GM19023 (cell line): ENCODE data around the gene BZW2.

Experiments used
- ATAC-seq: cut with Tn5 transposase; IDR thresholded peaks from one replicate; pipeline ENCODE4 v1.9.1; 2021; ENCODE audit warnings: mild to moderate bottlenecking, moderate library complexity; ENCODE audit not compliant: unreplicated experiment

The BZW2 gene

GRCh38 chr7:16645593-16646471 is at the start of gene BZW2, which contains the start of gene ANKMY2:
Gene BZW2, plus strand, starts transcription at chr7:16646181. Its CDS starts 19,263 bp downstream, at chr7:16665444.
Gene ANKMY2, minus strand, starts transcription at chr7:16645754. Its CDS starts 181 bp downstream, at chr7:16645573.
- ATAC-seq = peak; percentile 97

DNA sequence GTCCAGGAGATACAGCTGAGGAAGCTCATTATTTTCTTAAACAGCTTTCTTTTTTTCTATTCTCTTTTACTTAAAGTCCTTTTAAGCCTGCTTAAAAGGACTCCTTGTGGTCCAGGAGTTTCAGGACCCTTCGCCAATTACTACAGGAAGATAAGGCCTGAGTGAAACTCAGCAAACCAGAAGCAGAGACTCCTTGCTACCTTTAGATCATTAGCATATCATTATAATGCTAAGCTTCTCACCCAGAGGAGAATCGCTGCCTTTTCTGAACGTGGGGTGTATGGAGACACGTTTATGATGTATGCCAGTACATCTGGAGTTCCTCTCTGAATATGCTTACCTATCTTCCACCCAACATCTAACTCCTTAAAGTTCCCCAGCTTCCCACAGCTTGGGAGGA is 48.0 kb upstream of the BZW2 start:
- no peak for ATAC-seq

GRCh38 chr7:16599860-16600259 is 46.1 kb upstream of the BZW2 start:
- ATAC-seq = no peak

- ATAC-seq = no peak
These were observed 42.3 kb upstream of the BZW2 start for GRCh38 chr7:16603633-16604032.

- ATAC-seq = no peak
These were observed 41.9 kb upstream of the BZW2 start for GRCh38 chr7:16604054-16604453.

GRCh38 chr7:16606704-16607103 is 39.3 kb upstream of the BZW2 start:
- ATAC-seq = no peak

- peak; percentile 68 for ATAC-seq
These were observed 36.0 kb upstream of the BZW2 start for GRCh38 chr7:16609842-16610450.

DNA sequence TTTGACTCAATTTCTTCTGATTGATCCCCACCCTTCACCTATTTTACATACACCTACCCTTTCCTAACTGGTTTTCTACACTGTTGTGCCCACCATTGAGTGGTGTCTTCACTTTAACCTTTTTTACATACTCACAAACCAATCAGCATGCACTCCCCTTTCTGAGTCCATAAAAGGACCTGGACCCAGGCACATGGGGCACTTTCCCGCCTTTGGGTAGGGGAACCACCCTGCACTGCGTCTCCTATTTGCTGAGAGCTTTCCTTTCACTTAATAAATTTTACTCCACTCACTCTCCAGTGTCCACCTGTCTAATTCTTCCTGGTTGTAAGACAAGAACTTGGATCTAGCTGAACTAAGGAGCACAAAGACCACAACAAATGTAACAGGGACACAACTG is 34.3 kb upstream of the BZW2 start:
- ATAC-seq = no peak

DNA sequence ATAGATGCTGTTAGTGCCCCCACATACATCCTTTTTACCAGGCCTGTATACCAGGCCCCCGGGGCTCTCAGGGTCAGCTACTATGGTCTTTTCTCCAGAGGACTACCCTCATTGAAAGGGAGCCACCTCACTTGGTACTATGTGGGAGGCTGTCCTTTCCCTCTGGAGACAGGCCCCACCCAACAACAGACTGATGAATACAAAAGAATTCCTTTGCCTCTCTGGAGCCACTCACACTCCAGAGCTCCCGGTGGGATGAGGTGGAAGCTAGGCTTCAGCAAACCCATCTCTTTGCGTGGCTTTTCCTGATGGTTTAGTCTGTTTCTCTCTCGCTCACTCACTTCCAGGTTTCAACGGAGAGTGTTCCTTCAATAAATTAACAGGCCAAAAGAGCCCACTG is 30.8 kb upstream of the BZW2 start:
- ATAC-seq = no peak

GRCh38 chr7:16616122-16616521 is 29.9 kb upstream of the BZW2 start:
- no peak for ATAC-seq

DNA sequence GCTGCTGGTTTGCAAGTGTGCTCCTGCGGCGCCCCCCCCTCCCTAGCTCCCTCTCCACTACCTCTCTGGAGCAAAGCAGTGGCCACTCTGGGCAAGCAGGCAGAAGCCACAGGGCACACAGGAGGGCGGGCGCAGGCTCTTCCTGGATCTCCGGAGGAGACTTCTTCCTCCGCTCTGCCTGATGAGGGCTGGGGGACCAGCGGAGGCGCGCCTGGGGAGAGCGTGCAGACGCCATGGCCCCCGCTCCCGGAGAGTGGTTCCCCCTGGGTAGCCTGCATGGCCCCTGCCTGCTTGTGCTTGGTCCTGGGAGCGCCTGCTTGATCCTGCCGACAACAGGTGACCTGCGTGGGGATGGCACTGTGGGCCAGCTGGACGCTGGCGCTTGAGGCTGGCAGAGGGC is 29.4 kb upstream of the BZW2 start:
- ATAC-seq = no peak

DNA sequence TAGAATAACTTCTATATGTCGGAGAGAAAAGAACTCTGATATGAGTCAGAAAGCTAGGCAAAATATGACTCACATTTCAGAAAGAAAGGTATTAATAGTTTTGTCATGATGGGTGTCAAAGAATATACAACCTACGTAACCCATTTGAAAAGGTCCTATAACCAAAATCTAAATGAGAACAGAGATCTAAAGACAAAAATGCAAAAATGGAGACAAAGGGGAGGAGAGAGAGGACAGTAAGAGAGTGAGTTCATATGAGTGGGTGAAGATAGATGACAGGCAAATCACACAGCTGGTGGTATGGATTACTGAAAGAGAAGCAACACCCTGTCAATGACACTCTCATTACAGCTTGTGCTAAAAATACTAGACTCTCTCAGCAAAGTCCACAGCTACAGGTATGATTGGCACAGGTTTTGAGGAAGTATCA is 26.0 kb upstream of the BZW2 start:
- ATAC-seq = peak; percentile 84

DNA sequence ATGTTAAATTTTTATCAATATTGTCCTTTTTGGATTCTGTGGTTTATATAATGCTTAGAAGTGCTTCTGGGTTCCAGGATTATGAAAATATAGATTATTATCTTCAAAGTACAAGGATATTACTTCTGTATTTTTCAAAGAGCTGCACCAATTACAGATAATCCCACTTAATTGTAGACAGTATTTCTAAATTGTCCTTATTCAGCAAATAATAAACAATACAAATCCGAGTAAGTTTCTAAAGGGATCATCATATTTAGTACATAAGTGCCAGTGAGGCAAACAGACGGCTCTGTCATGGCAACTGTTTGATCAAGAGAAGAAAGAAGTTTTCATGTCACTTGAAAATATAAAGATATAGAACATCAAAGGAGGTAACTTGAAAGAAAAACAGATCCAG is 19.6 kb upstream of the BZW2 start:
- ATAC-seq = no peak

GRCh38 chr7:16627236-16627635 is 18.7 kb upstream of the BZW2 start:
- ATAC-seq = no peak

DNA sequence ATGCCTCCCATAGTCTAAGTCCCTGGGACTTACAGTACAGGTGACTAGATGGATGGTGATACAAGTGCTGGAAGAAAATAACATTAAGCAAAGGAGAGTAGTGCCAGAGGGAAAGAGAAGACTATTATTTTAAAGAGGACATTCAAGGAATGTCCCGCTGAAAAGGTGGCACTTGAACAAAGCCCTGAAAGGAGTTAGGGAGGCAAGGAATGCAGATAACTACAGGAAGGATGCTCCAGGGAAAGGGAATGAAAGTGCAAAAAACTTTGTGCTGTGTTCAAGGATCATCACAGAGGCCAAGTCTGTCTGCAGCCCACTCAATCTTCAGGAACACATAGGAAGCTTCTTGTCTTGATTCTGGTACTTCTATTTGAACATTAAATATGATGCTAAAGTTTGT is 15.3 kb upstream of the BZW2 start:
- ATAC-seq = no peak

GRCh38 chr7:16634271-16634738 is 11.7 kb upstream of the BZW2 start:
- no peak for ATAC-seq

DNA sequence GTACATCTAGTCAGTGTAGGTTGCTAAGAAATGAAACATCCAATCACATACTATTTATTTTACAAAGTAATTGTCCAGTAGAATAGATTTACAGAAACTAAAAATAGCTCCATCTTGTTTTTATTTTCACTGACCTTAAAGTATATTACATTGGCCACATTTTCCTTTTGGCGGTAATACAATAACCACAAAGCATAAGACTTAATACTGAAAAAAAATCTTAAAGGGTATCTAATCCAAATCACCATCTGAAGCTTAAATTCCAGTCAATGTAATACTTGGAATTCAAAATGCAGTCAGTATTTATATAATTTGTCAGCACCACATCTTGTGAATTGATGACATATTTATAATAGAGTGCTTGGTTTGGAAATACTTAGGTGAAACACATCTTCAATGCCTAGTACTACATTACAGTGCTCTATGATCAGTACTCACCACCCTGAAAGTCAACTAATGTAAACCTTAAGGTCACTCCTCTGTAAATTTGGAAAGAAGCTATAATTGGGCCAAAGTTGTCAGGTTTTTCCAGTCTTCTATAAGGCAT is 9.4 kb upstream of the BZW2 start:
- ATAC-seq = no peak

GRCh38 chr7:16637379-16637778 is 8.6 kb upstream of the BZW2 start:
- ATAC-seq = no peak

DNA sequence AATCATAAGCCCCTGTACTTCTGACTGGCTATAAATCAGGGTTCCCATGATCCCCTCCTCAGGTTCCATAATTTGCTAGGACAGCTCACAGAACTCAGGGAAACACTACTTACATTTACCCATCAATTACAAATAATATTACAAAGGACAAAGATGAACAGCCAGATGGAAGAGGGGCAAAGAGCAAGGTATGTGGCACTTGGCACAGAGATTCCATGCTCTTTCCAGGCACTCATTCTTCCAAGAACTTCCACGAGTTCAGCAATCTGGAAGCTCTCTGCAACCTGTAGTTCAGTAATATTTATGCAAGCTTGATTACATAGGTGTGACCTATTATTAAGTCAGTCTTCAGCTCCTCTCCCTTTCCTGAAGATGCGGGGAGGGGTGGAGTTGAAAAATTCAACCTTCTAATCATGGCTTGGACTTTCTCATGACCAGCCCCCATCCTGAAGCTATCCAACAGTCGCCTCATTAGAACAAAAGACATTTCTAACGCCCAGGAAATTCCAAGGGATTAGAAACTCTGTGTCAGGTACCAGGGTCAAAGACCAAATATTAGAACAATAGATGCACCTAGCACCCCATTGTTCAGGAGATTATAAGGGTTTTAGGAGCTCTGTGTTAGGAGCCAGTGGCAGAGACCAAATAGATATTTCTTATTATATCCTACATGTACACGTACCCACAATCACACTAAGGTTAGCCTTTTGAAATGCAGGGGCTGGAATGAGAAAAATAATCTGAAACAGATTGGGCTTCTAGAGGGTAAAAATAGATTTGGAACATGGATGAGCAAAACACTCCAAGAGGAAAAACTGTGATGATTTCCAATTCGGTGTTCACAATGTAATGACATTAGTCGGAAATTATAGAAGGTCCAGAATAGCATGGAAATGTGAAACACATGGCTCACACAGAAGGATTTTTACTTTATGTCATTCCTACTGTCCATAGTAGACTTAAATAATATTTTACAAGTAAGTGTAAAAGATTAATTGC is 7.4 kb upstream of the BZW2 start:
- ATAC-seq = no peak

GRCh38 chr7:16644157-16644556 is 1.8 kb upstream of the BZW2 start:
- ATAC-seq = no peak
